Right lobe of liver (tissue), 4 donors: Measurements from ENCODE around the gene NTM.

Experiments used
- POLR2A ChIP-seq: fragments of 450-650 bp; IDR thresholded peaks from one replicate; pipeline ENCODE4 v1.6.1; 2017; ENCODE audit warnings: antibody characterized with exemption, mild to moderate bottlenecking
- TF ChIP-seq, protein P1 (sequence below), 4 donors: fragments of 200-600 bp in 3 of 4; fragments of 450-650 bp in 1 of 4; IDR thresholded peaks; one replicate each; pipeline versions ENCODE4 v1.5.1 to v1.8.0; 2016 to 2022; ENCODE audit warnings: antibody characterized with exemption in 4 of 4, mild to moderate bottlenecking in 2 of 4
- donor health status: DM: no; HTN: no; CAD: no.
- donor health status: DM: no; HTN: no; CAD: no.
- donor health status: DM: no; HTN: yes; CAD: no.

GRCh38 chr11:132228746-132229325 lies 858.4 kb downstream of the NTM start:
- TF ChIP-seq, protein P1, sequence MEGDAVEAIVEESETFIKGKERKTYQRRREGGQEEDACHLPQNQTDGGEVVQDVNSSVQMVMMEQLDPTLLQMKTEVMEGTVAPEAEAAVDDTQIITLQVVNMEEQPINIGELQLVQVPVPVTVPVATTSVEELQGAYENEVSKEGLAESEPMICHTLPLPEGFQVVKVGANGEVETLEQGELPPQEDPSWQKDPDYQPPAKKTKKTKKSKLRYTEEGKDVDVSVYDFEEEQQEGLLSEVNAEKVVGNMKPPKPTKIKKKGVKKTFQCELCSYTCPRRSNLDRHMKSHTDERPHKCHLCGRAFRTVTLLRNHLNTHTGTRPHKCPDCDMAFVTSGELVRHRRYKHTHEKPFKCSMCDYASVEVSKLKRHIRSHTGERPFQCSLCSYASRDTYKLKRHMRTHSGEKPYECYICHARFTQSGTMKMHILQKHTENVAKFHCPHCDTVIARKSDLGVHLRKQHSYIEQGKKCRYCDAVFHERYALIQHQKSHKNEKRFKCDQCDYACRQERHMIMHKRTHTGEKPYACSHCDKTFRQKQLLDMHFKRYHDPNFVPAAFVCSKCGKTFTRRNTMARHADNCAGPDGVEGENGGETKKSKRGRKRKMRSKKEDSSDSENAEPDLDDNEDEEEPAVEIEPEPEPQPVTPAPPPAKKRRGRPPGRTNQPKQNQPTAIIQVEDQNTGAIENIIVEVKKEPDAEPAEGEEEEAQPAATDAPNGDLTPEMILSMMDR (IDR thresholded peaks at IDR 0.05) = no peak
- TF ChIP-seq POLR2A = no peak
